ENCODE measurements around the gene ABCG1.

The ABCG1 gene

GRCh38 chr21:42264245-42265195 is 45.6 kb downstream of the ABCG1 start:
- no peak for ATAC-seq
- TF ChIP-seq CSRNP3 (CRISPR knock-in tag; IDR thresholded peaks at IDR 0.05) (no peak), RARB (CRISPR knock-in tag; IDR thresholded peaks at IDR 0.05) (no peak), GLIS3 (CRISPR knock-in tag; IDR thresholded peaks at IDR 0.05) (no peak), ZFP3 (CRISPR knock-in tag; IDR thresholded peaks at IDR 0.05) (no peak), TCF4 (CRISPR knock-in tag; IDR thresholded peaks at IDR 0.05; ENCODE audit: borderline replicate concordance) (no peak), CREB5 (CRISPR knock-in tag; IDR thresholded peaks at IDR 0.05; ENCODE audit: low read depth) (no peak), CSDC2 (CRISPR knock-in tag; IDR thresholded peaks at IDR 0.05) (no peak), OSR1 (CRISPR knock-in tag; IDR thresholded peaks at IDR 0.05) (no peak), TSHZ2 (CRISPR knock-in tag; IDR thresholded peaks at IDR 0.05) (no peak), TOX (CRISPR knock-in tag; IDR thresholded peaks at IDR 0.05; ENCODE audit: borderline replicate concordance) (no peak)

- ATAC-seq, result no peak
- TF ChIP-seq ZNF70 (CRISPR knock-in tag; IDR thresholded peaks at IDR 0.05), result no peak
- no peak for TF ChIP-seq GLIS3 (CRISPR knock-in tag; IDR thresholded peaks at IDR 0.05)
Measured at GRCh38 chr21:42265231-42265812, 46.4 kb downstream of the ABCG1 start.

- TF ChIP-seq SNAI2 (CRISPR knock-in tag; IDR thresholded peaks at IDR 0.05), result no peak
- TF ChIP-seq GLIS3 (CRISPR knock-in tag; IDR thresholded peaks at IDR 0.05), result no peak
- TF ChIP-seq CSDC2 (CRISPR knock-in tag; IDR thresholded peaks at IDR 0.05), result no peak
- no peak for TF ChIP-seq ZC3H10 (CRISPR knock-in tag; IDR thresholded peaks at IDR 0.05)
- no peak for TF ChIP-seq POU6F1 (CRISPR knock-in tag; IDR thresholded peaks at IDR 0.05; ENCODE audit: borderline replicate concordance, low read depth)
- no peak for TF ChIP-seq CREB5 (CRISPR knock-in tag; IDR thresholded peaks at IDR 0.05; ENCODE audit: low read depth)
- ATAC-seq, result no peak
Measured at GRCh38 chr21:42266971-42267556, 48.1 kb downstream of the ABCG1 start.

GRCh38 chr21:42269386-42269785 is 50.4 kb downstream of the ABCG1 start:
- no peak for ATAC-seq

More at GRCh38 chr21:42269386-42269785, 50.4 kb downstream of the ABCG1 start:
- TF ChIP-seq ZNF70 (CRISPR knock-in tag; IDR thresholded peaks at IDR 0.05) (no peak), ZFP3 (CRISPR knock-in tag; IDR thresholded peaks at IDR 0.05) (no peak), OSR1 (CRISPR knock-in tag; IDR thresholded peaks at IDR 0.05) (no peak), SNAI2 (CRISPR knock-in tag; IDR thresholded peaks at IDR 0.05) (no peak), TSHZ2 (CRISPR knock-in tag; IDR thresholded peaks at IDR 0.05) (no peak), TOX (CRISPR knock-in tag; IDR thresholded peaks at IDR 0.05; ENCODE audit: borderline replicate concordance) (no peak), ESRRG (CRISPR knock-in tag; IDR thresholded peaks at IDR 0.05) (no peak), TCF4 (CRISPR knock-in tag; IDR thresholded peaks at IDR 0.05; ENCODE audit: borderline replicate concordance) (no peak), GLIS3 (CRISPR knock-in tag; IDR thresholded peaks at IDR 0.05) (no peak), CREB5 (CRISPR knock-in tag; IDR thresholded peaks at IDR 0.05; ENCODE audit: low read depth) (no peak), ARNTL (CRISPR knock-in tag; IDR thresholded peaks at IDR 0.05; ENCODE audit: borderline replicate concordance, low read depth) (no peak)

All from SK-N-SH treated with all-trans-retinoic acid at 6 μM for 48 hours (cell line).